Measurements from ENCODE around the gene EYS. TPM values are rescaled to one million over a fixed set of nuclear protein-coding genes. Genes with fewer than 3 reads are reported as not detected.
"Not testable (repeated sequence)": the region's sequence is repeated elsewhere in the genome, so short reads cannot be mapped to it uniquely, and the experiment has no call there.

Gene EYS
- total RNA-seq, 1 experiment from 2014 or later, result not detected

GRCh38 chr6:63814459-63814858 lies 1892.6 kb downstream of the EYS start:
- no peak overlapping the region for H3K4me3 ChIP-seq
- H3K27me3 ChIP-seq, result no peaks in the 10 kb centered on the region
- no peaks in the 10 kb centered on the region for H3K9me3 ChIP-seq
- DNase-seq, result no peak
- H3K36me3 ChIP-seq, result no peaks in the 10 kb centered on the region

- Histone ChIP-seq H3K9me3 (no peaks in the 10 kb centered on the region), H3K4me3 (no peak overlapping the region), H3K27me3 (no peaks in the 10 kb centered on the region), H3K36me3 (no peaks in the 10 kb centered on the region)
- DNase-seq, result no peak
These were observed 1893.4 kb downstream of the EYS start for GRCh38 chr6:63813566-63814120.

GRCh38 chr6:63808576-63808975 lies 1898.5 kb downstream of the EYS start:
- Histone ChIP-seq H3K27me3 (no peaks in the 10 kb centered on the region), H3K4me3 (no peak overlapping the region)

GRCh38 chr6:63807056-63807455 lies 1900.0 kb downstream of the EYS start:
- Histone ChIP-seq H3K4me3 (no peak overlapping the region), H3K9me3 (no peaks in the 10 kb centered on the region), H3K27me3 (no peaks in the 10 kb centered on the region), H3K36me3 (no peaks in the 10 kb centered on the region)
- DNase-seq, result no peak

More at GRCh38 chr6:63808576-63808975, 1898.5 kb downstream of the EYS start:
- no peaks in the 10 kb centered on the region for H3K9me3 ChIP-seq
- DNase-seq, result no peak
- H3K36me3 ChIP-seq, result no peaks in the 10 kb centered on the region

GRCh38 chr6:63806573-63806913 lies 1900.5 kb downstream of the EYS start:
- Histone ChIP-seq H3K4me3 (no peak overlapping the region), H3K27me3 (no peaks in the 10 kb centered on the region), H3K36me3 (no peaks in the 10 kb centered on the region), H3K9me3 (no peaks in the 10 kb centered on the region)
- DNase-seq, result no peak

- no peaks in the 10 kb centered on the region for H3K9me3 ChIP-seq
- H3K36me3 ChIP-seq, result no peaks in the 10 kb centered on the region
- peak; percentile 31 for DNase-seq
- H3K27me3 ChIP-seq, result no peaks in the 10 kb centered on the region
- H3K4me3 ChIP-seq, result no peak overlapping the region
These were observed 1901.0 kb downstream of the EYS start for GRCh38 chr6:63805808-63806572.

GRCh38 chr6:63805345-63805744 lies 1901.7 kb downstream of the EYS start:
- no peak for DNase-seq
- no peaks in the 10 kb centered on the region for H3K9me3 ChIP-seq
- H3K27me3 ChIP-seq, result no peaks in the 10 kb centered on the region
- H3K4me3 ChIP-seq, result no peak overlapping the region
- no peaks in the 10 kb centered on the region for H3K36me3 ChIP-seq

- H3K36me3 ChIP-seq, result no peaks in the 10 kb centered on the region
- H3K4me3 ChIP-seq, result no peak overlapping the region
- H3K9me3 ChIP-seq, result no peaks in the 10 kb centered on the region
- H3K27me3 ChIP-seq, result no peaks in the 10 kb centered on the region
- DNase-seq, result peak; percentile 42
These were observed 1902.6 kb downstream of the EYS start for GRCh38 chr6:63804381-63804956.

- DNase-seq, result no peak
- no peak overlapping the region for H3K4me3 ChIP-seq
These were observed 1903.7 kb downstream of the EYS start for GRCh38 chr6:63803371-63803770.

GRCh38 chr6:63802606-63803206 lies 1904.3 kb downstream of the EYS start:
- no peak for DNase-seq
- Histone ChIP-seq H3K27me3 (no peaks in the 10 kb centered on the region), H3K36me3 (no peaks in the 10 kb centered on the region), H3K4me3 (no peak overlapping the region), H3K9me3 (no peaks in the 10 kb centered on the region)

More at GRCh38 chr6:63803371-63803770, 1903.7 kb downstream of the EYS start:
- Histone ChIP-seq H3K36me3 (no peaks in the 10 kb centered on the region), H3K9me3 (no peaks in the 10 kb centered on the region), H3K27me3 (no peaks in the 10 kb centered on the region)

- not testable (repeated sequence) for H3K9me3 ChIP-seq, DNase-seq, H3K27me3 ChIP-seq, H3K4me3 ChIP-seq, H3K36me3 ChIP-seq
These were observed 1906.6 kb downstream of the EYS start for GRCh38 chr6:63800386-63800785.

- H3K36me3 ChIP-seq, result no peaks in the 10 kb centered on the region
- H3K4me3 ChIP-seq, result no peak overlapping the region
- no peaks in the 10 kb centered on the region for H3K27me3 ChIP-seq
- no peak for DNase-seq
- no peaks in the 10 kb centered on the region for H3K9me3 ChIP-seq
These were observed 1907.2 kb downstream of the EYS start for GRCh38 chr6:63799813-63800212.

- no peak for DNase-seq
- H3K27me3 ChIP-seq, result no peaks in the 10 kb centered on the region
- no peaks in the 10 kb centered on the region for H3K36me3 ChIP-seq
- H3K9me3 ChIP-seq, result no peaks in the 10 kb centered on the region
- H3K4me3 ChIP-seq, result no peak overlapping the region
These were observed 1907.7 kb downstream of the EYS start for GRCh38 chr6:63799313-63799712.

GRCh38 chr6:63798378-63798777 lies 1908.6 kb downstream of the EYS start:
- H3K27me3 ChIP-seq, result no peaks in the 10 kb centered on the region
- H3K4me3 ChIP-seq, result no peak overlapping the region
- DNase-seq, result no peak
- no peaks in the 10 kb centered on the region for H3K36me3 ChIP-seq
- no peaks in the 10 kb centered on the region for H3K9me3 ChIP-seq

- Histone ChIP-seq H3K36me3 (no peaks in the 10 kb centered on the region), H3K27me3 (no peaks in the 10 kb centered on the region), H3K9me3 (no peaks in the 10 kb centered on the region), H3K4me3 (no peak overlapping the region)
- DNase-seq, result no peak
These were observed 1909.3 kb downstream of the EYS start for GRCh38 chr6:63797721-63798120.

GRCh38 chr6:63795826-63796225 lies 1911.2 kb downstream of the EYS start:
- Histone ChIP-seq H3K36me3 (no peaks in the 10 kb centered on the region), H3K27me3 (no peaks in the 10 kb centered on the region)
- DNase-seq, result no peak

GRCh38 chr6:63795006-63795405 lies 1912.0 kb downstream of the EYS start:
- H3K4me3 ChIP-seq, result no peak overlapping the region
- H3K27me3 ChIP-seq, result no peaks in the 10 kb centered on the region
- H3K36me3 ChIP-seq, result no peaks in the 10 kb centered on the region
- no peaks in the 10 kb centered on the region for H3K9me3 ChIP-seq
- no peak for DNase-seq

More at GRCh38 chr6:63795826-63796225, 1911.2 kb downstream of the EYS start:
- no peak overlapping the region for H3K4me3 ChIP-seq
- H3K9me3 ChIP-seq, result no peaks in the 10 kb centered on the region
